Hair follicle dermal papilla cell (primary cell): ENCODE measurements around the gene NANOS1. TPM values are rescaled to one million over a fixed set of nuclear protein-coding genes. Genes with fewer than 3 reads are reported as not detected.

ENCODE experiments used
- small RNA-seq: library from RNA; depleted of rRNA; stranded (forward); fragments of <200 nt; gene quantifications from one replicate; pipeline ENCODE3, GENCODE V24; 2012
- total RNA-seq: library from RNA; depleted of rRNA; stranded (reverse); fragments of >200 nt; gene quantifications from 2 replicates; pipeline ENCODE4 v1.2.3, GENCODE V29; 2012

The NANOS1 gene
- 0.61 and 1.5 TPM in 2 replicates for total RNA-seq

GRCh38 chr10:119029613-119030420, at the start of gene NANOS1:
Gene NANOS1 (plus strand): TSS chr10:119029714. CDS start chr10:119029802, 88 bp downstream.

GRCh38 chr10:119080521-119081259, 51.2 kb downstream of the NANOS1 start, which contains the start of gene EIF3A:
Gene EIF3A (minus strand): TSS chr10:119080817. CDS start chr10:119080676, 141 bp downstream.

Small RNA genes within 50 kb of the gene (small RNA-seq; reads per million reads assigned to genes)
- gene RF00413 (not detected), gene SNORA19 (0.55 reads per million, percentile 2 among the genes with 10 or more reads in this experiment)

Other genes starting within 250 kb of the NANOS1 start
- gene EIF3A, start 51.1 kb downstream of the NANOS1 start, total RNA-seq = 118 and 133 TPM in 2 replicates
- 109 and 116 TPM in 2 replicates for gene DENND10, start 74.4 kb downstream of the NANOS1 start, total RNA-seq
- gene SFXN4, start 136.0 kb downstream of the NANOS1 start, total RNA-seq = 8.4 and 8.6 TPM in 2 replicates
- gene PRDX3, start 149.1 kb downstream of the NANOS1 start, total RNA-seq = 139 and 146 TPM in 2 replicates
- gene GRK5, start 177.9 kb downstream of the NANOS1 start, total RNA-seq = 12.5 and 17.0 TPM in 2 replicates